ENCODE measurements around the gene OTOS. TPM values are rescaled to one million over a fixed set of nuclear protein-coding genes. Genes with fewer than 3 reads are reported as not detected.

Gene OTOS
- total RNA-seq, 1 experiment from 2014 or later = not detected

DNA sequence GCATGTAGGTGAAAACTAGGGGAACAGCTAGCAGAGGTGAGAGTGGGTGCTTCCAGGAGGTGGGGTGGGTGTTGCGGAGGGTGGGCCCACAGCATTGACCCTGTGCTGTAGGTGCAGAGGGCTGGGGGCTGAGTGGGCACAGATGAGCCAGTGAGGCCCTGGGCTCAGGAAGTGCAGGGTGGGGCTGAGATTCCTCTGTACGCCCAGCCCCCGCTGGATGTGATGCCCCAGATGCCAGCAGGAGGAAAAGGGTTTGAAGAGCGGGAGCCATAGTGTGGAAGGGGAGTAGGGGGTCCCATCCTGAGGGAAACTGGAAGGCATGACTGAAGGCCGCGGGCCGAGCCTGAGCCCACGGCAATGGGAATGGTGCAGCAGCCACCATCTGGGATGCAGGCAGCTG is 14.1 kb upstream of the OTOS start:
- H3K27me3 Mint-ChIP-seq (ENCODE audit: unreplicated experiment) = peaks cover 70% of the 10 kb centered on the region
- H3K36me3 Mint-ChIP-seq (ENCODE audit: insufficient read depth, unreplicated experiment) = no peaks in the 10 kb centered on the region
- no peaks in the 10 kb centered on the region for H3K4me1 Mint-ChIP-seq (ENCODE audit: low read depth, unreplicated experiment)
- CTCF ChIA-PET = no interaction called here
- H3K4me3 Mint-ChIP-seq (ENCODE audit: low read depth, unreplicated experiment) = no peak overlapping the region
- intact Hi-C loops (cut with micrococcal nuclease; ENCODE audit: unreplicated experiment) = no loop called here
- TF ChIP-seq, protein P1, sequence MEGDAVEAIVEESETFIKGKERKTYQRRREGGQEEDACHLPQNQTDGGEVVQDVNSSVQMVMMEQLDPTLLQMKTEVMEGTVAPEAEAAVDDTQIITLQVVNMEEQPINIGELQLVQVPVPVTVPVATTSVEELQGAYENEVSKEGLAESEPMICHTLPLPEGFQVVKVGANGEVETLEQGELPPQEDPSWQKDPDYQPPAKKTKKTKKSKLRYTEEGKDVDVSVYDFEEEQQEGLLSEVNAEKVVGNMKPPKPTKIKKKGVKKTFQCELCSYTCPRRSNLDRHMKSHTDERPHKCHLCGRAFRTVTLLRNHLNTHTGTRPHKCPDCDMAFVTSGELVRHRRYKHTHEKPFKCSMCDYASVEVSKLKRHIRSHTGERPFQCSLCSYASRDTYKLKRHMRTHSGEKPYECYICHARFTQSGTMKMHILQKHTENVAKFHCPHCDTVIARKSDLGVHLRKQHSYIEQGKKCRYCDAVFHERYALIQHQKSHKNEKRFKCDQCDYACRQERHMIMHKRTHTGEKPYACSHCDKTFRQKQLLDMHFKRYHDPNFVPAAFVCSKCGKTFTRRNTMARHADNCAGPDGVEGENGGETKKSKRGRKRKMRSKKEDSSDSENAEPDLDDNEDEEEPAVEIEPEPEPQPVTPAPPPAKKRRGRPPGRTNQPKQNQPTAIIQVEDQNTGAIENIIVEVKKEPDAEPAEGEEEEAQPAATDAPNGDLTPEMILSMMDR (IDR thresholded peaks at IDR 0.05; ENCODE audit: unreplicated experiment) = no peak
- no peak overlapping the region for H3K27ac Mint-ChIP-seq (ENCODE audit: unreplicated experiment)
- peaks cover 5% of the 10 kb centered on the region for H3K9me3 Mint-ChIP-seq (ENCODE audit: low read depth, unreplicated experiment)
- no peak for DNase-seq
- no TSS peak for BruUV-seq (replicated peaks)

DNA sequence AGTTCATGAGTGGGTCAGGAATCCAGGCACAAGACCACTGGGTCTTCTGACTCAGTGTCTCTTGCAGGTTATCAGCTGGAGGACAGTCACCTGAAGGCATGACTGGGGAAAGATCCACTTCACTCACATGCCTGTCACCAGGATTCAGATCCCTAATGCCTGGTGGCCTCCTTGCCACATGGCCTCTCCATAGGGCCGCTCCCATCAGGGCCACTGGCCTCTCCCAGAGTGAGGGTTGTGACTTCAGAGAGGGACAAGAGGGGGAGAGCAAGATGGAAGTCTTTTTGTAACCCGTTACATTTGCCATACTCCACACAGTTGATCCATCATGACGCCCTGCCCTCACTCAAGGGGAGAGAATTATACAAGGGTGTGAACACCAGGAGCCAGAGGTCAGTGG is 13.0 kb upstream of the OTOS start:
- no peak overlapping the region for H3K27ac Mint-ChIP-seq (ENCODE audit: unreplicated experiment)
- H3K4me1 Mint-ChIP-seq (ENCODE audit: low read depth, unreplicated experiment) = no peaks in the 10 kb centered on the region
- no TSS peak for BruUV-seq (replicated peaks)
- H3K9me3 Mint-ChIP-seq (ENCODE audit: low read depth, unreplicated experiment) = peaks cover 5% of the 10 kb centered on the region
- no peak for DNase-seq
- intact Hi-C loops (cut with micrococcal nuclease; ENCODE audit: unreplicated experiment) = no loop called here
- CTCF ChIA-PET = no interaction called here
- no peaks in the 10 kb centered on the region for H3K36me3 Mint-ChIP-seq (ENCODE audit: insufficient read depth, unreplicated experiment)
- H3K4me3 Mint-ChIP-seq (ENCODE audit: low read depth, unreplicated experiment) = no peak overlapping the region
- H3K27me3 Mint-ChIP-seq (ENCODE audit: unreplicated experiment) = peaks cover 80% of the 10 kb centered on the region
- TF ChIP-seq, protein P1 (IDR thresholded peaks at IDR 0.05; ENCODE audit: unreplicated experiment) = no peak

DNA sequence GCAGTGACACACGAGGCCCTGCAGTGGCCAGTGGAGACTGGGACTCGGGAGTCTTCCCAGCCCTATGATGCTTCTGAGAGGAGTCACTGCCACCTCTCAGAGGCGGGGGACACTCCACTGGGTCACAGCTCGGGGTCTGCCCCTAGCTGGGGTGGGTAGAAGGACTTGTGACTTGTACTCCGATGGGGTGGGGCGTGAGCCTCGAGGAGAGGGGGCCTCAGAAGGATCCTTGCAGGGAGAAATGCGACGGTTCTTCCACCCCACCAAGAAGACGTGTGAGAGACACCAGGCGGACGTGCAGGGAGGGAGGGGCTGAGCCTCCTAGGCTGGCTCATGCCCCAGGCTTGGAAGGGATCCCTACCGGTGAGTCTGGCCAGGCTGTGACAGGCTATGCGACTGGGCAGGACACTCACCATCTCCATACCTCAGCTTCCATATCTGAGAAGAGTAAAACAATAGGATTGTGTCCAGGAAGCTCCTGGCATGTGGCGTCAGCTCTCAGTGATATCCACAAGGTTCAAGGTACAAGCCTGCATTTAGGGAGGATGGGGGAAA is 11.1 kb upstream of the OTOS start:
- H3K27me3 Mint-ChIP-seq (ENCODE audit: unreplicated experiment) = peaks cover 93% of the 10 kb centered on the region

DNA sequence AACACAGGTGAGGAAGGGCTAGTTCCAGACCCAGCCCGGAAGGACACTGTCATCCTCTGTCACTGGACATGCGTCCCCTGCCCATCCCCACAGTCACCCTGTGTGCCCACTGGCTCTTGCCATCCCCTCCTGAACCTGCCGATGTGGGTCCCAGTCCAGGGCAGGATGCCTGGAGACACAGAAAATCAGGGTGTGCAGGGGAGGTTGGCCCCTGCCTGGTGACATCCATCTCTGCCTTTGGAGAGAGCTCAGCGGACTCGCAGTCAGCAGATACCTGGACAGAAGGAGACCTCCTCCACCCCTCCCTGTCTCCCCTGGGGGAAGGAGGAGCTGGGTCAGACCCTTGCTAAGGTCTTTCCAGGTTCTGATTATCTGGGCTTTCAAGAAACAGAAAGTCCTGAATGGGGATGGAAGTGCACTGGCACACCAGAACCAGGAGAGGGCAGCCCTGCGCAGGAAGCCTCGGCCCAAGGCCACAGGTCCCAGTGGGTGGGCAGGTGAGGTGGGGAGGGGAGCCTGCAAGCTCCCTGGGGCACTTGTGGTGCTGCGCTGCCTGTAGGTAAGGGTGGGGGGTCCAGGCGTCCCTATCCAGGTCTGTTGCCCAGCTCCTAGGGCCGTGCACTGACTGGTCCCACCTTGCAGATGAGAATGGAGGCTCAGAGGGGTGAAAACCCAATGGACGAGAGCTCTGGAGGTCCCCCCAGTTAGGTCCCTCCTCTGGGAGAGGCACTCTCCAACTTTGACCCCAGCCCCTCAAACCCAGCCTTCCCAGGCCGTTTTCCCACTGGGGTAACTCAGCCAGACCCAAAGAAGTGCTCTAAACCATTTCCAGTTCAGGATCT is 9.7 kb upstream of the OTOS start:
- TF ChIP-seq, protein P1 (IDR thresholded peaks at IDR 0.05; ENCODE audit: unreplicated experiment) = peak; percentile 92
- Mint-ChIP-seq H3K4me3 (ENCODE audit: low read depth, unreplicated experiment) (no peak overlapping the region), H3K27me3 (ENCODE audit: unreplicated experiment) (peaks cover 98% of the 10 kb centered on the region), H3K9me3 (ENCODE audit: low read depth, unreplicated experiment) (peaks cover 7% of the 10 kb centered on the region), H3K4me1 (ENCODE audit: low read depth, unreplicated experiment) (no peaks in the 10 kb centered on the region), H3K27ac (ENCODE audit: unreplicated experiment) (no peak overlapping the region), H3K36me3 (ENCODE audit: insufficient read depth, unreplicated experiment) (no peaks in the 10 kb centered on the region)
- DNase-seq = peak; percentile 64
- CTCF ChIA-PET = no interaction called here
- no TSS peak for BruUV-seq (replicated peaks)
- intact Hi-C loops (cut with micrococcal nuclease; ENCODE audit: unreplicated experiment) = loop anchor here (1.0 kb wide), 1 partner anchor 288 kb away; no protein-coding TSS in a partner anchor

More for the DNA sequence above, 11.1 kb upstream of the OTOS start:
- Mint-ChIP-seq H3K36me3 (ENCODE audit: insufficient read depth, unreplicated experiment) (no peaks in the 10 kb centered on the region), H3K27ac (ENCODE audit: unreplicated experiment) (no peak overlapping the region), H3K4me3 (ENCODE audit: low read depth, unreplicated experiment) (no peak overlapping the region), H3K9me3 (ENCODE audit: low read depth, unreplicated experiment) (peaks cover 7% of the 10 kb centered on the region), H3K4me1 (ENCODE audit: low read depth, unreplicated experiment) (no peaks in the 10 kb centered on the region)
- TF ChIP-seq, protein P1 (IDR thresholded peaks at IDR 0.05; ENCODE audit: unreplicated experiment) = no peak
- BruUV-seq (replicated peaks) = no TSS peak
- intact Hi-C loops (cut with micrococcal nuclease; ENCODE audit: unreplicated experiment) = no loop called here
- no peak for DNase-seq
- CTCF ChIA-PET = interaction anchor here (0.5 to 0.8 kb wide), 2 partner anchors 54 to 82 kb away, joined by 3 to 5 read pairs; no protein-coding TSS in a partner anchor

Measured in Calu3 (cell line).